Measurements from ENCODE around the gene BCKDHA. TPM values are rescaled to one million over a fixed set of nuclear protein-coding genes. Genes with fewer than 3 reads are reported as not detected.
A peak's percentile ranks its signal among the peaks of the same experiment; 100 is the strongest.
"Not testable (repeated sequence)": the region's sequence is repeated elsewhere in the genome, so short reads cannot be mapped to it uniquely, and the experiment has no call there.

Gene BCKDHA
- total and polyA plus RNA-seq, 7 donors: 19.0 to 35.7 (median 32.9) TPM

- no peaks in the 10 kb centered on the region for H3K27me3 ChIP-seq
- 97 to 98% methylated on average over 1 of the region's 1 CpG for WGBS, 2 donors
- H3K9me3 ChIP-seq: no peaks in the 10 kb centered on the region
- no peaks in the 10 kb centered on the region for H3K36me3 ChIP-seq
- intact Hi-C loops (cut with DNase I): no loop called here
- peaks cover 0 to 24% (median 15%) of the 10 kb centered on the region in 4 donors for H3K4me1 ChIP-seq
- H3K27ac ChIP-seq: no peak overlapping the region
- no peak for TF ChIP-seq CTCF (IDR thresholded peaks at IDR 0.05)
- no peak for TF ChIP-seq POLR2AphosphoS5 (IDR thresholded peaks at IDR 0.05)
- no peak for TF ChIP-seq EP300 (IDR thresholded peaks at IDR 0.05)
- TF ChIP-seq POLR2A (IDR thresholded peaks at IDR 0.05): no peak
- no peak for DNase-seq
- no peak overlapping the region for H3K4me3 ChIP-seq
Observed at GRCh38 chr19:41366089-41366488, 31.5 kb upstream of the BCKDHA start.

DNA sequence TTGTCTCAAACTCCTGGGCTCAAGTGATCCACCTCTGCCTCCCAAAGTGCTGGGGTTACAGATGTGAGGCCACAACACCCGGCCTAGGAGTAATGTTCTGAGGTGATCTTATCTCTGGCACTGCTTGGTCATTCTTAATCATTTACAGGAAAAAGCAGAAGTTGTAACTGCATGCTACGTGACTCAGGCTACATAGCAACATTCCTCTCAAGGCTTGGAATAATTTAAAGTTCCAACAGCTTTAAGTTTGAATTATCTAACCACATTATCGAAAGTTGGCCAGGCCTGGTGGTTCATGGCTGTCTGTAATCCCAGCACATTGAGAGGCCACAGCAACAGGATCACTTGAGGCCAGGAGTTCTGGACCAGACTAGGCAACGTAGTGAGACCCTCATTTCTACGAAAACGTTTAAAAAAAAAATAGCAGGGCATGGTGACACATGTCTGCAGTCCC lies 29.7 kb upstream of the BCKDHA start:
- Histone ChIP-seq H3K27me3 (no peaks in the 10 kb centered on the region), H3K36me3 (no peaks in the 10 kb centered on the region), H3K27ac (peak overlapping the region in 1 of 4 donors; percentile 14), H3K4me3 (no peak overlapping the region), H3K9me3 (no peaks in the 10 kb centered on the region), H3K4me1 (peaks cover 0 to 18% (median 12%) of the 10 kb centered on the region in 4 donors)
- WGBS, 2 donors: 18 to 48% methylated on average over 6 of the region's 6 CpGs
- intact Hi-C loops (cut with DNase I): no loop called here
- DNase-seq: no peak
- TF ChIP-seq POLR2A (IDR thresholded peaks at IDR 0.05): no peak

DNA sequence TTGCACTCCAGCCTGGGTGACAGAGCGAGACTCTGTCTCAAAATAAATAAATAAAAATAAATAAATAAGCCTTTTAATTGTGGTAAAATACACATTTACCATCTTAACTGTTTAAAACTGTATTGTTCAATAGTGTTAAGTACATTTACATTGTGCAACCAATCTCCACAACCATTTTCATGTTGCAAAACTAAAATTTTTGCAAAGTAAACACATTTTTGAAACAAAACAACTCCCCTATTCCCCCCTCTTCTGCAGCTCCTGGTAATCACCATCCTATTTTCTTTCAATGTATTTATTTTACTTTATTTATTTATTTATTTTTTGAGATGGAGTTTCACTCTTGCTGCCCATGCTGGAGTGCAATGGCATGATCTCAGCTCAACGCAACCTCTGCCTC lies 27.8 kb upstream of the BCKDHA start:
- H3K9me3 ChIP-seq: no peaks in the 10 kb centered on the region
- H3K4me3 ChIP-seq: no peak overlapping the region
- H3K4me1 ChIP-seq: peaks cover 0 to 19% (median 14%) of the 10 kb centered on the region in 4 donors
- H3K27ac ChIP-seq: no peak overlapping the region
- H3K36me3 ChIP-seq: no peaks in the 10 kb centered on the region
- DNase-seq: no peak
- WGBS, 2 donors: 97 to 98% methylated on average over 2 of the region's 2 CpGs
- H3K27me3 ChIP-seq: no peaks in the 10 kb centered on the region
- intact Hi-C loops (cut with DNase I): no loop called here
- TF ChIP-seq EP300 (IDR thresholded peaks at IDR 0.05) (no peak), CTCF (IDR thresholded peaks at IDR 0.05) (no peak), POLR2AphosphoS5 (IDR thresholded peaks at IDR 0.05) (no peak), POLR2A (IDR thresholded peaks at IDR 0.05) (no peak)

- H3K4me3 ChIP-seq; H3K27ac ChIP-seq; DNase-seq; H3K9me3 ChIP-seq; H3K36me3 ChIP-seq; intact Hi-C loops (cut with DNase I); H3K27me3 ChIP-seq: not testable (repeated sequence)
- H3K4me1 ChIP-seq: peaks cover 0 to 24% (median 19%) of the 10 kb centered on the region in 4 donors
- WGBS, 2 donors: 95 to 96% methylated on average over 5 of the region's 5 CpGs
Observed at GRCh38 chr19:41371119-41371518, 26.5 kb upstream of the BCKDHA start.

DNA sequence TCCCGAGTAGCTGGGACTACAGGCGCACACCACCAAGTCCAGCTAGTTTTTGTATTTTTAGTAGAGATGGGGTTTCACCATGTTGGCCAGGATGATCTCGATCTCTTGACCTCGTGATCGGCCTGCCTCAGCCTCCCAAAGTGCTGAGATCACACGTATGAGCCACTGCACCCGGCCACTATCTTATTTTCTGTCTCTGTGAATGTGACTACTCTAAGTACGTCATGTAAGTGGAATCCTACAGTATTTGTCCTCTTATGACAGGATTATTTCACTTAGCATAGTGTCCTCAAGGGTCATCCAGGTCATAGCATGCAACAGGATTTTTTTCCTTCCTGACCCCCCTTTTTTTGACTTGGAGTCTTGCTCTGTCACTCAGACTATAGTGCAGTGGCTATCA lies 26.1 kb upstream of the BCKDHA start:
- intact Hi-C loops (cut with DNase I): no loop called here
- Histone ChIP-seq H3K9me3 (no peaks in the 10 kb centered on the region), H3K27me3 (no peaks in the 10 kb centered on the region), H3K36me3 (no peaks in the 10 kb centered on the region), H3K27ac (no peak overlapping the region), H3K4me3 (no peak overlapping the region), H3K4me1 (peaks cover 0 to 28% (median 23%) of the 10 kb centered on the region in 4 donors)
- TF ChIP-seq CTCF (IDR thresholded peaks at IDR 0.05) (no peak), POLR2A (IDR thresholded peaks at IDR 0.05) (no peak), EP300 (IDR thresholded peaks at IDR 0.05) (no peak), POLR2AphosphoS5 (IDR thresholded peaks at IDR 0.05) (no peak)
- WGBS, 2 donors: 94% methylated on average over 8 of the region's 8 CpGs
- DNase-seq: no peak

DNA sequence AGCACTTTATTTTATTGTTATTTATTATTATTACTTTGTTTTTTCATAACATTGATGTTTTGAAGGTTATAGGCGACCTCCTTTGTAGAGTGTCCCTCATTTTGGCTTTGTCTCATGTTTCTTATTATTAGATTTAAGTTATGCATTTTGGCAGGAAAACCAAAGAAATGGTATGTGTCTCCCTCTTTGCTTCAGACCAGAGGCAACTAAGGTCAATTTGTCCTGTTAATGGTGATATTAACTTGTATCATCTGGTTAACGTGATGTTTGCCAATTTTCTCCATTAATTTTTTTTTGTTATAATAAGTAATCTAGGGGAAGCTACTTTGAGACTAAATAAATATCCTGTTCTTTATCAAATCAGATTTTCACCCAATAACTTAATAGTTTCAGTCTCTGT lies 25.1 kb upstream of the BCKDHA start:
- intact Hi-C loops (cut with DNase I): no loop called here
- no peak for DNase-seq
- H3K9me3 ChIP-seq: no peaks in the 10 kb centered on the region
- no peak for TF ChIP-seq POLR2AphosphoS5 (IDR thresholded peaks at IDR 0.05)
- H3K36me3 ChIP-seq: no peaks in the 10 kb centered on the region
- WGBS, 2 donors: 83 to 84% methylated on average over 2 of the region's 2 CpGs
- H3K4me1 ChIP-seq: peaks cover 0 to 37% (median 28%) of the 10 kb centered on the region in 4 donors
- H3K27me3 ChIP-seq: no peaks in the 10 kb centered on the region
- H3K27ac ChIP-seq: no peak overlapping the region
- no peak overlapping the region for H3K4me3 ChIP-seq
